ENCODE measurements around the gene ADORA2A. TPM values are rescaled to one million over a fixed set of nuclear protein-coding genes. Genes with fewer than 3 reads are reported as not detected.

Gene ADORA2A
- total RNA-seq = 9.4 and 41.8 TPM in 2 replicates

DNA sequence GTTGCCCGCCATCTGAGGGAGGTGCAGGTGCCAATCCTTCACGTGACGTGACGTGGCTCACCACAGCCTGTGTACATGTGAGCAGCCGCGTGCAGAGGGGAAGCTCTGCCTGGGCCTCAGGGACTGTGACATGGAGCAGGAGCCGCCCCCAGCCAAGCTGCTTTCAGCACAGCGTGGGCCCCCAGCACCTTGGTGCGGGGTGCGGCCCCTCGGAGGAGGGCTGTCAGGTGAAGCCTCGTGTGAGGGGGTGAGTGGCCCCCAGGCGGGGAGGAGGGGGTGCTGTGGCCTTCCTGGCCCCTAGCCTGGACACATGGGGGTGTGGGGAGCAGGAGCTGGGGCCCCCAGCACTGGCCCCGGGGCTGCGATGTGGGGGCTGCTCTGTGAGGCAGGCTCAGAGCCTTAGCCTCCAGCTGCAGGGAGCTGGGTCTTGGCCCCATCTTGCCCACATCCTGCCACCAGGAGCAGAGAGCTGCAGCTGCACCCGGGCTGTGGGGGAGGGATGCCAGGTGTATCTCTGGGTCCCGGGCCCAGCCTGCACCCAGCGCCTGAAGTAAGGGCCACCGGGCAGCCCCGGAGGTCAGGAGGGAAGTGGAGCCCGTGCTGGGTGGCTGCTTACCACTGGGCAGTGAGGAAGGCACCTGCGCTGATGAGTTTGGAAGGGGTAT, at the start of gene ADORA2A:
ADORA2A (plus strand) TSS at position 100 of the 665 bp plus-strand sequence. CDS start 5,806 bp downstream, outside the sequence.

Other genes with a start within 250 kb of the ADORA2A start
- under 0.01 and 0.15 TPM in 2 replicates for gene SUSD2, start 246.1 kb upstream of the ADORA2A start, total RNA-seq
- 1.4 and 2.6 TPM in 2 replicates for gene GGT5, start 182.5 kb upstream of the ADORA2A start, total RNA-seq
- 28.9 and 52.7 TPM in 2 replicates for gene SPECC1L, start 156.8 kb upstream of the ADORA2A start, total RNA-seq
- gene UPB1, start 67.7 kb downstream of the ADORA2A start, total RNA-seq = 0.30 and 0.32 TPM in 2 replicates
- 130 and 152 TPM in 2 replicates for gene GUCD1, start 127.5 kb downstream of the ADORA2A start, total RNA-seq
- 189 and 225 TPM in 2 replicates for gene SNRPD3, start 128.4 kb downstream of the ADORA2A start, total RNA-seq
- 3.2 and 5.3 TPM in 2 replicates for gene LRRC75B, start 165.5 kb downstream of the ADORA2A start, total RNA-seq
- gene GGT1, start 175.6 kb downstream of the ADORA2A start, total RNA-seq = 0.30 and 0.32 TPM in 2 replicates

Data from epithelial cell of umbilical artery (primary cell).